DMS114 treated with DMSO at 0.1 percent for 48 hours (cell line): ENCODE measurements around the gene WDR75.
"Not testable (repeated sequence)": the region's sequence is repeated elsewhere in the genome, so short reads cannot be mapped to it uniquely, and the experiment has no call there.

ENCODE experiments used
- DNase-seq: peaks from one replicate; lab custom pipeline; 2025; ENCODE audit not compliant: unreplicated experiment; lab: John Stamatoyannopoulos, UW

The WDR75 gene

GRCh38 chr2:189439342-189439741 lies 1.9 kb upstream of the WDR75 start:
- DNase-seq = peak; percentile 18

DNA sequence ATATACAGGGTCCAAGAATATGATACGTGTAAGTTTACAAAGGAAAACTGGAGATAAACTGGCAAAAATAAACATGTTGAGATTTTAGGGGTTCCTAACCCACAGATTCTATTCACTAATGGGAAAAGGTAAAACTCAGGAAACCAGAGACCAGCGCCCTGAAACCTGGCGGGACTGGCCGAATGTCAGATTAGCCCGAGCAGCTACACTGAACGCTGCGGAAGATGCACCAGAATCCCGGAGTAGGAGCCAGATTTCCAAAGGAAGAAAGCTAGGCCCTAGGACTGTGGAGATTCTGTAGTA lies 679 bp upstream of the WDR75 start:
- no peak for DNase-seq

GRCh38 chr2:189441709-189442074 lies 418 bp downstream of the WDR75 start:
- DNase-seq = no peak

DNA sequence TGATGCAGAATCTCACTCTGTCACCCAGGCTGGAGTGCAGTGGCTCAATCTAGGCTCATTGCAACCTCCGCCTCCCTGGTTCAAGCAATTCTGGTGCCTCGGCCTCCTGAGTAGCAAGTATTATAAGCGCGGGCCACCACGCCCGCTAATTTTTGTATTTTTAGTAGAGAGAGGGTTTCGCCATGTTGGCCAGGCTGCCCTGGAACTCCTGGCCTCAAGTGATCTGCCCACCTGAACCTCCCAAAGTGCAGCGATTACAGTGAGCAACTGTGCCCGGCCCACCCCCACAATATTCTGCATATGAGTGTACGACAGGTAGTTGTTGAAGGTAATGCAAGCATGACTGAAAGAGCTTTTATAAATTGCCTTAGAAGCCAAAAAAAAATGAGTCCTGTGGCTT lies 1.2 kb downstream of the WDR75 start:
- no peak for DNase-seq

GRCh38 chr2:189444322-189444721 lies 3.0 kb downstream of the WDR75 start:
- DNase-seq = no peak

DNA sequence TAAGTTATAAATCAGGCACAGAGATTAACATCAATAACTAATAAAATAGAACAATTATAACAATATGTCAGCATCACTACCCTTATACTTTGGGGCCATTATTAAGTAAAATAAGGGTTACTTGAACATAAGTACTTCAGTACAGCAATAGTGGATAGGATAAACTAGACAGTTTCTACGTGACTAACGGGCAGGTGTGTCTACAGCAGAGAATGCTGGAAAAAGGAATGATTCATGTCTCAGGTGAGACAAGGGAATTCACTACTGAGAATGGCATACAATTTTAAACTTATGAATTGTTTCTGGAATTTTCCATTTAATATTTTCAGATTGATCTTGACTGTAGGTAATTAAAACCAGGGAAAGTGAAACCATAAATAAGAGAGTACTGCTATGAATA lies 5.5 kb downstream of the WDR75 start:
- no peak for DNase-seq

- DNase-seq = no peak
Observed at GRCh38 chr2:189454009-189454408, 12.7 kb downstream of the WDR75 start.

DNA sequence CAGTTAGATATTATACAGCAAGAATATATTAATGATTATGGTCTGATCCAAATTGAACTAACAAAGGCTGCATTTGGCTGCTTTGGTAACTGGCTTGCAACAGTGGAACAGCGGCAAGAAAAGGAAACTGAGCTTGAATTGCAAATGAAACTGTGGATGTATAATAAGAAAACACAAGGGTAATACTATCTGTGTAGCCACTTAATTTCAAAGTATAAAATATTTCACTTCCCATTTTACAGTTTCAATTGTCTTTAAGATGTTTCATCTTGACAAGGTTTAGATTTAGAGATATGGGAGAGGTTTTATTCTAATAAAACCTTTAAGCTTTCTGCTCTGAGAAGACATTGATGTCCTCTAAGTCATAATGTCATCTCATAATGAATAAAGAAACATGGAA lies 23.8 kb downstream of the WDR75 start:
- DNase-seq = no peak

DNA sequence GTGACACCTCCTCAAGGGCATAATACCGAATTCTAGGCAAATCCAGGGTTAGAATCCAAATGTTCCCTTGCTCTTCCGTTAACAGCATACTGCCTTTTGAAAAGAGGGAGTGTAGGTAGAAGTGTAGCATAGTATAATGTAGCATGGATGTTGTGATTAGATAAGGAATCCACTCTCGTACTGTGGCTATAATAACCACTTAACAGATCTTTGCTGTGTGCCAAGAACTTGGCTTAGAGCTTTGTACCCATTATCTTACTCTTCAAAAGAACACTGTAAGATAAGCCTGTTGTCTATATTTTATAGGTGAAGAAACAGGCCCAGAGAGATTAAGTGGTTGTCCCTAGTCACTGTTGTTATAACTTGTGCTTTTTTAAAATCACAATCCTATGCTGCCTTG lies 24.2 kb downstream of the WDR75 start:
- DNase-seq = no peak

DNA sequence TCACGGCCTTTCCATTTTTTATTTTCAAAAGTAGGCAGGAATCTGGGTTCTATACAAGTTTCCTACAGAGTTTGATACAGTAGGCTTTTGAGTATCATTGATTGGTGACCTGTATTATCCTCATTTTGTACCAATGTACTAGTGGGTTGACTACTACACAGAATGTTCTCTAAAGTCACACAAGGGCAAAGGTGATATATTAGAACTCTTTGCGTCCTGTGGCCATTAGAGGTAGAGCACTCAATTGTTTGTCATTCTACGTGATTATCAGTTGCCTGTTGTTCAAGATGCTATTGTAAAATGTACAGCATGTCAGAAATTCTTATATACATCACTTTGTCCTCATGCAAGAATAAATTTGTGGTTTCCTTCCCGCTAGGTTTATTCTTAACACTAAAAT lies 24.8 kb downstream of the WDR75 start:
- no peak for DNase-seq

DNA sequence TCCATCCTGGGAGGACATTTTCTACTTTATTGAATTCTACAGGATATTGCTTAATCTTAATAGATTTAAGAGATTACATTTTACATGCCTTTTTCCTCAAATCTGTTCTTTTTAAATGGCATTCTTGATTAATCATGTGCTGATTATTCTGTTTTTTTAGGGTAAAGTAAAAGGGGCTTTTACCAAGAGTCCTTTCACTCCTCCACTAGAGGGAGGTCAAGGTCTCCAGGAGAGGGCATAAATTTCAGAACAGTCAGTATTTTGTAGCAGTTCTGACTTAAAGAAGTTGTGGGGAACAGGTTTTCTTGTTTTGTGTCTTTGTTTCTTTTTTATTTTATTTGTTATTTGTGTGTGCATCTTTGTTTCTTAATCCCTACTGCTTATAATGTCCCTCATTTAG lies 25.4 kb downstream of the WDR75 start:
- no peak for DNase-seq

GRCh38 chr2:189467160-189467559 lies 25.9 kb downstream of the WDR75 start:
- no peak for DNase-seq

DNA sequence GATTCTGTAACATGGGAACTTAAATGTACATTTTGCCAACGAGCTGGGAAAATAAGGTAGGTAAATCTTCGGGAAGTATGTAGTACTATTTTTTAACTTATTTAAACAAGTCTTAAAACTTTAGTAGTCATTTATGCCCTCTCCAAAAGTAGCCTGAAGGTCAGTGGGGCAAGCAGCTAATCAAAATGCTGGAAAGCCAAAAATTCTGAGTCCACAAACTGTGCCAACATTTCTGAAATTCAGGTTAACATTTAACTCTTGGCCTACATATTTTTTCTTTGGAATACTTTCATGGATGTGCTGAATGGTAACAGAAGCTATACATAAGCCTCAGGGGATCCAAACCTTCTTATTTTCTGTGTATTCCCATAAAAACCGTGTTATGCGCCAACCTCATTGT lies 26.3 kb downstream of the WDR75 start:
- DNase-seq = no peak

- DNase-seq = no peak
Observed at GRCh38 chr2:189474526-189474925, 33.3 kb downstream of the WDR75 start.

DNA sequence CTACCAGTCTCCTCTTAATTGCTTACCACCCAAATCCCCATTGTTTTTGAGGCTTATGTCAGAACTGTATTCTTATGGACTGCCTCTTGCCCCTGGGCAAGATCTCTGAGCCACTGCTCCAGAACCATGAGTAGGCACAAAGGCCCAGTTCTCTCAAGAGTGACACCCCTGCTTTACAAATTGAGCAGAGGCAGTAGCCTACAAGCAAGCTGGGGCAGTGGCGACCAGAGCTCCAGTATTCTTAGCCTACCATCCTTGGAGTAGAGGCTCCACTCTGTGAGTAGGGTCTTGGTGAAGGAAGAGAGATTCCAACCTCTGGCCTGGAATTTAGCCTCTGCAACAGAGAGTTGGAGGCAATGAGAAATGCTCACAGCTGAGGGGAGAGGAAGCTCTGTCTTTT lies 36.5 kb downstream of the WDR75 start:
- no peak for DNase-seq

GRCh38 chr2:189478289-189478688 lies 37.0 kb downstream of the WDR75 start:
- not testable (repeated sequence) for DNase-seq

GRCh38 chr2:189481071-189481470 lies 39.8 kb downstream of the WDR75 start:
- no peak for DNase-seq

DNA sequence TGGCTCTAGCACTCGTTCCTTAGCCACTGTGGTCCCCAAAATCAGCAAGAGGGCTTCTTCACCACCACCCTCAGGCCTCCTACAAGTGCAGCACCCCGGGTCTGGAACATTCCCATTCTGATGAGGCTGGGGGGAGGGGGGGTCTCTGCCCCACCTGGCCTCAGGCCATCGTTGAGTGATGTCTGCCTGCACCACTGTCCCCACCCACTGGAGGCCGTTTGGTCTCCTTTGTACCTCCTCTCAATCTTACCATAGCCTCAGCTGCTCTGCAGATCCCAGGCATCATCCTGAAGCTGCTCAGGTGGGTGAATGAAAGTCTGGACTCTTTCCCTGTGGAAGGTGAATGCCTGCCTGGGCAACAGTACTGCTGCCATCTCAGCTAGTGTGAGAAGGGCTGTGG lies 42.3 kb downstream of the WDR75 start:
- no peak for DNase-seq

- DNase-seq = no peak
Observed at GRCh38 chr2:189483980-189484740, 42.9 kb downstream of the WDR75 start.

DNA sequence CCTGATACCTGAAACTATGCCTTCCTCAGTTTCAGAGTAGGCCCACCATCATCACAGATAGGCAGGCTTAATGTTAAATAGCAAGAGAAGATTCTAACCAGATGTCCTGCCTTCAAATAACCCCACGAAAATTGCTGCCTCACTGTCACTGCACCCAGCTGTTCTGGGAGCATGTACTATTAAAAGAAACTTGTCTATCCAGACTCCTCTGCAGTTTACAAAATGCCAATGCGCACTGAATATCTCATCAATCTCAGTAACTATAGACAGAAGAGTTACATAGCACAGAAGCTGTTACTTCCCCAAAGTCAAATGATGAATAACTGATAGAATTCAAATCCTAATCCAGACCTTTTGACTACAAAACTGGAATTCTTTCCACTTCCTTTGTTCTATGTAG lies 43.9 kb downstream of the WDR75 start:
- no peak for DNase-seq

- no peak for DNase-seq
Observed at GRCh38 chr2:189486237-189486770, 45.0 kb downstream of the WDR75 start.

DNA sequence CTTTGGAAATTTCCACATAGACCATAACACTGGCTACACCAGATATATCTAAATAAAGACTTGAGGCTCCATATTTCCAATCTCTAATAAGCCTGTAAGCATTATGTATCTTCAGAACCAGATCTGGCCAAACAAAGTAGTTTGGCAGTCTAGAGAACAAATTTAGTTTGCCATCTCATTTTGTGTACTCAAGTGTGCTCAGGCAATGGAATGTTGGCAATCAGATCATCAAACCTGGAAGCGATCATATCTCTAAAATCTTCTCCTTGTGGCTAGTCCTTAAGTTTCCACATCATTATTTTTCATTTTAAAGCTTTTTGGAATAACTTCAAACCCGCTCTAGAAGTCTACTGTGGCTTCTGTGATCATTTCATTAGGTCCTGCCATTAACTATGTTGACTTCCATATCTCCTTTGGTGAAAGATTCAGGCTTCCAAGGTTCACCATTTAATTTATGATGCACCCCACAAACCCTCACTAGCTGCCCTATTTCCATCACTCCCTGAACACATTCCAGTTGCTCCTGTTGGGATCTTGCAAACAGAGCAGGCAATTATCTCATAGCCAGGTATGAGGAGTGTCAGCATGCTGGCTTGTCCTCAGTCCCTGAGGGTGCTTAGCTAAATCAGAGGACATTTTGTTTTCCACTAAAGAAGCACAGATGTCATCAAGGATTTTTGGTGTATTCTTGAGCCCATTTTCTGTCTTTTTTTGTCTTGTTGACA lies 46.2 kb downstream of the WDR75 start:
- DNase-seq = no peak

- no peak for DNase-seq
Observed at GRCh38 chr2:189488008-189488310, 46.7 kb downstream of the WDR75 start.
